Measurements from ENCODE around the gene STARD3NL. TPM values are rescaled to one million over a fixed set of nuclear protein-coding genes. Genes with fewer than 3 reads are reported as not detected.
A peak's percentile ranks its signal among the peaks of the same experiment; 100 is the strongest.

STARD3NL gene
- total and polyA plus RNA-seq, 10 of the 15 experiments (the other 5 are each of a cell fraction or from before 2014, with no cell fraction given) = 66.1 to 133 (median 85.7) TPM

DNA sequence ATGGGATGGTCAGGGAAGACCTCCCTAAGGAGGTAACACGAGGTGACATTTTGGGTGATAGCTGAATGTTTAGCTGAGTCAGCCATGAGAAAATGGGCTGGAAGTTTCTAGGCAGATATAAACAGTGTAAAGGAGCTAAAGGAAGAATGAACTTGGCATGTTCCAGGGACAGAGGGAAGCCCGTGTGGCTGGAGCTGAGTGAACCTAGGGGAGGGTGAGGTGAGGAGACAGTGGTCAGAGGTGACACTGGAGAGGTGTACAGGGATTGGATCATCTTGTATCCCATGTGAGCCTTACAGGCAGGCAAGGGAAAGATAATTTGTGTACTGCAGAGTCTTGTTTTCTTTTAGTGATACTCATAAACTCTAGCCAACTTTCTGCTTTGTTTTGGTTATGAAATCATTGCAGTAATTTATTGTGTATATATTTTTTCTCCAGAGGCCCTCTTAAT lies 1.8 kb downstream of the STARD3NL start:
- H3K9me3 ChIP-seq (replicated peaks; ENCODE audit: control insufficient read depth, insufficient read depth, low read length) = no peaks in the 10 kb centered on the region; the same call in 1 of the 3 replicates
- H3K36me3 ChIP-seq (ENCODE audit: control insufficient read depth in 2 of 2, insufficient read depth in 2 of 2, low read length in 1 of 2) = peaks cover 0 to 3% of the 10 kb centered on the region in 2 experiments; a peak in 2 of 4 replicates
- H2AFZ ChIP-seq (ENCODE audit: control insufficient read depth, low read depth, low read length) = no peak overlapping the region
- ATAC-seq (no peak), DNase-seq (ENCODE audit: low read depth, low spot score) (no peak), FAIRE-seq (no peak)
- no peaks in the 10 kb centered on the region; the same call in 1 of the 2 replicates for H3K4me1 ChIP-seq (ENCODE audit: control insufficient read depth, insufficient read depth, low read length)
- H3K27ac ChIP-seq (ENCODE audit: control insufficient read depth, insufficient read depth) = peak overlapping the region; percentile 90
- ChIA-PET CTCF (interaction anchor here (1.2 to 5.7 kb wide), 12 partner anchors 11 to 191 kb away, joined by 3 to 54 read pairs (median 6); no protein-coding TSS in a partner anchor), POLR2A (interaction anchor here (0.9 to 1.8 kb wide), 5 partner anchors 9 to 22 kb away, joined by 3 to 7 read pairs (median 4); no protein-coding TSS in a partner anchor), SMC1A (ENCODE audit: uncharacterized antibody, unreplicated experiment) (interaction anchor here (0.8 to 5.5 kb wide), 14 partner anchors 8 to 262 kb away, joined by 3 to 61 read pairs (median 4); partner anchors contain the start of gene EPDR1), RAD21 (ENCODE audit: unreplicated experiment) (interaction anchor here (0.6 to 3.8 kb wide), 8 partner anchors 8 to 156 kb away, joined by 3 to 38 read pairs (median 6); no protein-coding TSS in a partner anchor)
- in situ Hi-C loops (cut with MboI) = no loop called here
- intact Hi-C loops (cut with micrococcal nuclease; ENCODE audit: unreplicated experiment) = loop anchor here (2.0 to 5.0 kb wide), 3 partner anchors 38 to 118 kb away; no protein-coding TSS in a partner anchor
- BruUV-seq (replicated peaks) = no TSS peak
- H3K27me3 ChIP-seq (replicated peaks in 1 of 2; ENCODE audit: control insufficient read depth in 2 of 2, insufficient read depth in 2 of 2, low read length in 1 of 2) = no peaks in the 10 kb centered on the region
- no peak for TF ChIP-seq RUNX3 (IDR thresholded peaks at IDR 0.05; ENCODE audit: low read length)
- TF ChIP-seq IKZF2 (IDR thresholded peaks at IDR 0.05) = peak; percentile 15 to 29; a peak in 2 of 4 replicates
- TF ChIP-seq, protein P1, sequence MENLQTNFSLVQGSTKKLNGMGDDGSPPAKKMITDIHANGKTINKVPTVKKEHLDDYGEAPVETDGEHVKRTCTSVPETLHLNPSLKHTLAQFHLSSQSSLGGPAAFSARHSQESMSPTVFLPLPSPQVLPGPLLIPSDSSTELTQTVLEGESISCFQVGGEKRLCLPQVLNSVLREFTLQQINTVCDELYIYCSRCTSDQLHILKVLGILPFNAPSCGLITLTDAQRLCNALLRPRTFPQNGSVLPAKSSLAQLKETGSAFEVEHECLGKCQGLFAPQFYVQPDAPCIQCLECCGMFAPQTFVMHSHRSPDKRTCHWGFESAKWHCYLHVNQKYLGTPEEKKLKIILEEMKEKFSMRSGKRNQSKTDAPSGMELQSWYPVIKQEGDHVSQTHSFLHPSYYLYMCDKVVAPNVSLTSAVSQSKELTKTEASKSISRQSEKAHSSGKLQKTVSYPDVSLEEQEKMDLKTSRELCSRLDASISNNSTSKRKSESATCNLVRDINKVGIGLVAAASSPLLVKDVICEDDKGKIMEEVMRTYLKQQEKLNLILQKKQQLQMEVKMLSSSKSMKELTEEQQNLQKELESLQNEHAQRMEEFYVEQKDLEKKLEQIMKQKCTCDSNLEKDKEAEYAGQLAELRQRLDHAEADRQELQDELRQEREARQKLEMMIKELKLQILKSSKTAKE (IDR thresholded peaks at IDR 0.05; ENCODE audit: low read depth, poor library complexity, severe bottlenecking) = no peak
- TF ChIP-seq IKZF1 (conservative IDR thresholded peaks at IDR 0.05) = peak; percentile 36
- peak; percentile 54 for TF ChIP-seq POLR2AphosphoS5 (IDR thresholded peaks at IDR 0.05; ENCODE audit: low read length)
- TF ChIP-seq, protein P2, sequence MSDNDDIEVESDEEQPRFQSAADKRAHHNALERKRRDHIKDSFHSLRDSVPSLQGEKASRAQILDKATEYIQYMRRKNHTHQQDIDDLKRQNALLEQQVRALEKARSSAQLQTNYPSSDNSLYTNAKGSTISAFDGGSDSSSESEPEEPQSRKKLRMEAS (IDR thresholded peaks at IDR 0.05; ENCODE audit: low read depth, low read length) = no peak
- WGBS (ENCODE audit: insufficient coverage, insufficient replicate concordance, low lambda C conversion rate, missing lambda C conversion rate) = 48% methylated on average over 2 of the region's 2 CpGs
- peak overlapping the region; percentile 91 for H3K4me3 ChIP-seq
- H4K20me1 ChIP-seq (ENCODE audit: control insufficient read depth, insufficient read depth) = no peaks in the 10 kb centered on the region
- peaks cover 68% of the 10 kb centered on the region for H3K79me2 ChIP-seq (ENCODE audit: control insufficient read depth, insufficient read depth, low read length)
- H3K9ac ChIP-seq (ENCODE audit: control insufficient read depth, insufficient read depth, low read length) = peak overlapping the region; percentile 58
- peak overlapping the region; percentile 87 for H3K4me2 ChIP-seq (ENCODE audit: control insufficient read depth, insufficient read depth)
